HT-29 (cell line): ENCODE results near the gene SPO11. TPM values are rescaled to one million over a fixed set of nuclear protein-coding genes. Genes with fewer than 3 reads are reported as not detected.

Experiments
- DNase-seq: peaks from one replicate; pipeline ENCODE4 v3.0.0-alpha.2; 2015; ENCODE audit warnings: low spot score
- total RNA-seq: library from RNA; depleted of rRNA; stranded (reverse); fragments of >200 nt; shearing (Covaris generic); gene quantifications from 2 replicates; pipeline ENCODE4 v1.2.3, GENCODE V29; 2014; rRNA removed

SPO11 gene, protein sequence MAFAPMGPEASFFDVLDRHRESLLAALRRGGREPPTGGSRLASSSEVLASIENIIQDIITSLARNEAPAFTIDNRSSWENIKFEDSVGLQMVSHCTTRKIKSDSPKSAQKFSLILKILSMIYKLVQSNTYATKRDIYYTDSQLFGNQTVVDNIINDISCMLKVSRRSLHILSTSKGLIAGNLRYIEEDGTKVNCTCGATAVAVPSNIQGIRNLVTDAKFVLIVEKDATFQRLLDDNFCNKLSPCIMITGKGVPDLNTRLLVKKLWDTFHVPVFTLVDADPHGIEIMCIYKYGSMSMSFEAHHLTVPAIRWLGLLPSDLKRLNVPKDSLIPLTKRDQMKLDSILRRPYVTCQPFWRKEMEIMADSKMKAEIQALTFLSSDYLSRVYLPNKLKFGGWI
- total RNA-seq = not detected in 2 replicates

DNA sequence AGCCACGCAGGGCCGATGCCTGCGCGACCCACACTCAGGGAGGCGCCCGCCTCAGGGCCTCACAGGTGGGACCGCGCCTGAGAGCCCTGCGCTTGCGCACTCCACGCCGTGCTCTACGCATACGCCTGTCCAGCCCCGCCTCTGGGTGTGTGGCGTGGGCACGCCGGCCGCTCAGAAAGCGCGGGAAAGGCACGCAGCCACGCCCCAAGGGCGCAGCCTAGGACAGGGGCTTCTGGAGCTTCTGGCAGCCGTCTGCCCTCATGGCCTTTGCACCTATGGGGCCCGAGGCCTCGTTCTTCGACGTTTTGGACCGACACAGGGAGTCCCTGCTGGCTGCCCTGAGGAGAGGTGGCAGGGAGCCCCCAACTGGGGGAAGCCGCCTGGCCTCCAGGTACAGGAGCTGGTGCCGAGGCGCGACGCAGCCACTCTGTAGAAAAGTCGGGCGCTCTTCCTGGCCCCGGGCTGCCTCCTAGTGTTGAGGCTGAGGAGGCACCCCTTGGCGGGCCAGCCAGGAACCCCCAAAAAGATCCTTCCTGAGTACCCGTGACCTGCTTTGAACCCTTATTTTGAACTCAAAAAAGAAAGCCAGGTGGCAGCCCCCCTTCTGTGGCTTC is at the start of gene SPO11:
Gene SPO11, plus strand, starts transcription at position 196 of the 614 bp plus-strand sequence. Its CDS starts 65 bp downstream, at position 261.
- no peak for DNase-seq

DNA sequence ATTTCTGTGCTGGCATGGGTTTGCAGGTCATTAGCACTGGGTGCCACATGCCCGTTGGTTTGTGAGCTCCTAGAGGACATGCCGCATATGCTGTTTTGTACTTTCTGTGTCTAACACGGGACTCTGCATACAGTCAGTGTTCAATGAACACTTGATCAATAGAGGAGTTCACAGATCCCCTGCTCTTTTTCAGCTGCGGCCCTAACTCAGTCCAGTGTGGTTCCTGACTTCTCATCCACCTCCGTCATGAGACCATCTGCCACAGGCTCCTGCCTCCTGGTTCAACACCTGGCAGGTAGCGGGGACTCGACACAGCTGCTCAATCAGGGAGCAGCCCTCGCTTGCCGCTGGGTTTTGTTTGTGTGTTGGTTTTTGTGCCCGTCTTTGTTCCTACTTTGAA is 49.4 kb upstream of the SPO11 start:
- DNase-seq = no peak

DNA sequence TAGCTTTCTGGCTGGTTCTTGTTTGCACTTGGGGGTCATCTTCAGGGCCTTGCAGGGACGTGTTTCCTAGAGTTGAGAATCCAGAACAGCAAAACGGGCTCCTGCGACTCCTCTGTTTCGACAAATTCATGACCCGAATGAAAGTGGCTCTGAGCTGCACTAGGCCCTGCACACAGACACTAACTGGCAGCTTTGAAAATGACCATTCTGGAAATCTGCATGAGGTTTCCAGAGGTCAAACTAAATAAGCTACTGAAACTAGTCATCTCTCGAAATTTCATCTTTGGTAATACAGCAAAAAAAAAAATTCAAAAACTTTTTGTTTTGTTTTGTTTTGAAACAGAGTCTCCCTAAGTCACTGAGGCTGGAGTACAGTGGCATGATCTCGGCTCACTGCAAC is 47.7 kb upstream of the SPO11 start:
- DNase-seq = no peak

DNA sequence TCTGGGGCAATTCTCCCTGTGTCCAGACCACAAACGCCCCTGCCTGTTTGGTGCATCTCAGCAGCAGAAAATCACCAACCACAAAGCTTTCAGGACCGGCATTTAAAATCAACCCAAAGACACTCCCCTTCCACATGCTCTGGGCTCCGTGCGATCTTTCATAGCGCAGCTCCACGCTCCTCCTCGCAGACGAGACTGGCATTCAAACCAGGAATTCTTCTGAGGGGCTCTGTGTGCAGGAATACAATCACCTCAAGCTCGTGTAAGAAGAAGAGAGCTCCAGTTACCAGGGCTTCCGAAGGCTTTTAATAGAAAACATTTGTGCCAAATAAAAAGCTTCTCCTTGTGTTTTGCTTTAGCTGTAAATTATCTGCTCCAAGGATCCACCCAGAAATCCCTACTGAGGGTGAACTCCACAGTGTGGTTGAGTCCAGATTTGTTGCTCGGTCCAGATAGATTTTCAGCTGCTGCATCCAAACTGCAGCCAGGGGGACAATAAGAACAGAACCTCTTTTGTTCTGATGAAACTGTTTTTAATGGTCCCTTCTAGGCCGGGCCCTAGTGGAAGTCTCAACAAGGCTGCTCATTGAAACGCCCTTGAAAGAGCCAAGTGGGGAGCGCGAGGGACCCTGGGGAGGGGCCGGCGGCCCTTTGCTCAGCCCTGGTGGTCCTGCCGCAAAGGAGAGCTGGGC is 46.8 kb upstream of the SPO11 start:
- no peak for DNase-seq

DNA sequence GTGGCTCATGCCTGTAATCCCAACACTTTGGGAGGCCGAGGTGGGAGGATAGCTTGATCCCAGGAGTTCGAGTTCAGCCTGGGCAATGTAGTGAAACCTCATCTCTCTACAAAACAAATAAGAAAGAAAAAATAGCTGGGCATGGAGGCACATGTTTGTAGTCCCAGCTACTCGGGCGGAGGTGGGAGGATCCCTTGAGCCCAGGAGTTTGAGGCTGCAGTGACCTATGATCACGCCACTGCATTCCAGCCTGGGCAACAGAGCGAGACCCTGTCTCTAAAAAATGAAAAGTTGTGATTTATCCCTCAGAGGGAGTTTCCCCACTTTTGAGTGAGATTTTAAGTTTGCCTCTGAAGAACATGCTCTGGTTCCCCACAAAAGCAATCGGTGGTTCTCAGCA is 45.7 kb upstream of the SPO11 start:
- DNase-seq = no peak

DNA sequence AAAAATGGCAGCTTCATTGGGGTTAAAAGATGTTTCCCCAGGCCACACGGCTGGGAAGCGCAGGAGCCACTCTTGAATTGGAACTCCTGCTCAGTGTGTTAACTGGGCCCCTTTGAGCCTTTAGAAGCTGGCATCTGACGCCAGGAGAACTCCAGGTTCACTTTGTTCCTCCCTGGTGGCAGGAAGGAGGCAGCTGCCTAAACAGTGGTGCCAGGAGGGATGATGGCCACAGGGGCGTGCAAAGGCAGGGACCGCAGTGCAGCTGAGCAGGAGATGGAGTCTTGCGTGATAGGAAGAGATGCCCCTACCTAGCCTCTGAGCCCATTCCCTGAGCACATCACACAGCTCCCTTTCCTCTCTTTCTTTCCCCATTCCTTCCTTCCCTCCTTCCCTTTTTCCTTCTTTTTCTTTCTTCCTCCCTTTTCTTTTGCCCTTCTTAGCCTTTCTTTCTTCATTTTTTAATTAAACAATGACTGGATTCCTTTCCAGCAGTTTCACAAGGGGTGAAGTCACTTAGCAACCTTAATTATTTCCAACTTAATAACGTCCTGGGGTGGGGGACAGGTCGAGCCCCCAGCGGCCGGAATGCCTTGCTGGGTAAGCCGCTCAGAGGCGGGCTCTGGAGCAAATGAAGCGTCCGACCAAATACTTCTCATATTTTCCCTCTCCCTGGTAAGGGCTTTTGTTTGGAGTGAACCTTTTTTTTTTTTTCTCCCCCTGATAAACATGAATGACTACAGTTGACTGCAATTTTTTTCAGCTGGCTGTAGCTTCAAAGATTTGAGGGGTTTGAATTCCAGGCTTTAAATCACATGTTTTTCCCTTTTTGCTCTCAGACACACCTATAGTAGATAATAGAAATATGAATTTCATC is 42.4 kb upstream of the SPO11 start:
- no peak for DNase-seq

DNA sequence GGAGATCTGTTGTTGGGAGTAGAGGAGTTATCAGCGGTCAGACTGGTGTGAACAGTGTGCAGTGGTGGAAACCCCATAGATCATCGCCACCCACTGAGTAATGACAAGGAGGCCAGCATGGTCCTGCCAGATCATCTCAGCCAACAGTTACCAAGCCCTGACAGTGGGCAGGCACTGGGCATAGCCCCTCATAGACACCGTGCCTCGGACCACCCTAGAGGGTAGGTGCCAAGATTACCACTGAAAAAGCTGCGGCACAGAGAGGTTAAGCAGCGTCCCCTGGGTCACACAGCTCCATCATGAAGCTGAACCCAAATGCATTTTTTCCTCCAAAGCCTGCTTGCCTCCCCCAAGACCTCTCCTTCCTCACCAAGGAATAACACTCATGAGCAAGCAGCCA is 41.7 kb upstream of the SPO11 start:
- no peak for DNase-seq

DNA sequence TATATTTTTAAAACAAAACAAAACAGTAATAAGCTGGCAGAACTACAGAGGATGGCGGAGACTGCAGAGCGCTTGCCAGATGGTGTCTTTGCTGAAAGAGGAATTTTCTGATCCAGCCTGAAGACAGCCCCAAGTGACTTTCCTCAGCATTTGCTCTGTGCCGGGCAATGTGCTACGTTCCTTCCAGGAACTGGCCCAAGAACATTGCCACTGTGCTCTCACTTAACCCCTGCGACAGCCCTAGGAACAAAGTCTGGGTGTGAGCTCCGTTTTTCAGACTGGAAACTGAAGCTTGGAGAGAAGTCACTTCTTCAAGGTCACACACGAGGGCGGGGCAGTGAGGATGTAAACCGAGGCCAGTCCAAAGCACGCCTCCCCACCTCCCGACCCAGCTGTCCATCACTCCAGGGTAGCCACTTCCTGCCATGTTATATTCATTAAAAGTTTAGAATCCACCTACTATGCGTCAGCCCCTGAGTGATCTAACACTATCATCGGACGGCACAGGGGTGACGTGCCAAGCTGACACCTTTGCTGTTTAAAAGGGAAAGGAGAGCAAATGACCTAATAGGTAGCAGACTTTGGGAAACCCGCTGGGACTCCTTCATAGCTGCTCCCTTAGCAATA is 40.8 kb upstream of the SPO11 start:
- no peak for DNase-seq

DNA sequence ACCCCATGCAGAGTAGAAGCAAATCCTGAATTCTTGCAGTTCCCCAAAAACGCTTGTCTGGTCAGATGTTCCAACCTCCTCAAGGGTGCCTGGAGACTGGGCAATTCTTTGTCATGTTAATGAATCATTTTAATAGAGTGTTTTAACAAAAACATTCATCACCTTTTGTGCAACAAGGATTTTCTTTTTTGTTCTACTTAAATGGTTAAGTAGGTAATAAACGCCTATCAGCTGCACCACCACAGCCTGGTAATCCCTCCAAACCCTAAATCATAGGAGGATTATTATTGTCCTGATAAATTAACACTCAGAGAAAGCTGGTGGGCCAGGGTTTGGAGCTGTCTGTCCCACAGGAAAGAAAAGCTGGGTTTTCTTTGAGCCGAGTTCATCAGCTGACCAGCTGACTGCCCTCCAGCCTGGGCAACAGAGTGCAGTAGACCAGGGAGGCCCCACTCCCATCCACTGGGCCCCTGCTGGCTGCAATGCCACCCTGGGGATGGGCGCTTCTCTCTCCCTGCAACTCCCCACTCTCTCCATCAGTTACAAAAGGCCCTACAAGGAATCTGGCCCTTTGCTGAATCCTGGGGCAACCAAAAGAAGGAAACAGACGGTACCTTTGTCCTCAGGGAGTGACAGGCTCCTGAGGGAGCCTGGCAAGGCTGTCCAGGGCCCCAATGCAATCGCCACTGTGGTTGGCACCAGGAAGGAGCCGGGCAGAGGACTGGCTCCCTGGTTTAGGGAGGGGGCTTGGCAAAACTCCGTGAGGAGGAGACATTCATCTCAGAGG is 40.0 kb upstream of the SPO11 start:
- no peak for DNase-seq

DNA sequence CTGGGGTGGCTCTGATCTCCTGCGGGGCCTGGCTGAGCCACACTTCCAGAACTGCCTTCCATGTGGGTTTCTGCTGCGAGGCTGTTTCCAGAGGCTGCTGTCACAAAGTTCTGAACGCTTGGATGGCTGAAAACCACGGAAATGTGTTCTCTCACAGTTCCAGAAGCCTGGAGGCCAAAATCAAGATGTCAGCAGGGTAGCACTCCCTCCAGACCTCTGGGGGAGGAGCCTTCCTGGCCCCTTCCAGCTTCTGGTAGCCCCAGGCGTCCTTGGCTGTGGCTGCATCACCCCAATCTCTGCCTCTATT is 39.5 kb upstream of the SPO11 start:
- DNase-seq = no peak

DNA sequence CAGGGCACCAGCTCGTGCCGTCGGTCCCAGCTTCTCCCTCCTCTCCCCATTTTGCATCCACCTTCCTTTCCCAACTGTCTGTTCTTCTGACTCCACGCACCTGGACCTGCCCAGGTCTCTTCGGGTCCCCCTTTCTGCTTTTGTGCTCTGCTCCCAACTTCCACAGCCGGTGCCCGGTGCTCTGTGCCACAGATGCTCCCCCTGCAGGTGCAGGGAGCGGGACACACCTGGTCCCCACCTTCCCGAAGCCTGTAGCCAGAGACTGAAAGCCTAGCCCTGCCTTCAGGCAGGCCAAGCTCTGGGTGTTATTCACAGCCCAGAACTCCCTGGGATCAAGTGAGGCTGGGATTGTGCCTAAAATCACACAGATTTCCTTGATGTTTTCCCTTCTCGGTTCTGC is 38.6 kb upstream of the SPO11 start:
- peak; percentile 32 for DNase-seq

DNA sequence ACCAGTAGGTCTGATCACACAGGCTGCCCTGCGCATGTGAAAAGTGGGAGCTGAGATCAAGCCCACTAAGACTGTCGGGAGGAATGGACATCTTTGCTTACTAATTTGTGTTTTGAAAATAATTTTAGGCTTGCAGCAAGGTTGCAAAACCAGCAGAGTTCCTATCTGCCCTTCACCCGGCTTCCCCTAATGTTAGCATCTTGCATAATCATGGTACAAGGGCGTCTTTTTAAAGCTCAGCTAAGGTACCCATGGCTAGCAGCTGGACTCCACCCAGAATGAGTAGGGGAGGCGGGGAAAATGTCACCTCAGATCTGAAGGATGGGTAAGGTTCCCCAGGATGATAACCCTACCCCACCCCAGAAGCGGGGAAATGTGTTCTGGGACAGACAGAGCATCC is 37.9 kb upstream of the SPO11 start:
- no peak for DNase-seq

DNA sequence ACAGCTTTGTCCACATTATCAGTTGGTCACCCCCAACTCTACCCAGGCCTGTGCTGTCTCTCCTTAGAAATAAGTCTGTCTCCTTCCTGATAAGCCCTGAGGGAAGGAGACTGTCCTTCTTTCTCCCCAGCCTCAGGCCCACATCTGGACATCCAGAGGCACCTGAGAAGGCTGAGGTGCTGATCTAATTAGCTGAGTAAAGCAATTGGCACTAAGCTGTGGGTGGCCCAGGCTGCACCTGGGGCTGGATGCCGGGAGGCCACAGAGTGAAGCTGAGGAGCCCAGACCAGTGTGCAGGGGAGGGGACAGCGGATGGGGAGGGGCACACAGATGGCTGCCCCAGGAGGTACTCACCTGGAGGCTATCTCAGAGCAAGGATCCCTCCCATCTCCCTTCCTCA is 37.0 kb upstream of the SPO11 start:
- DNase-seq = no peak

DNA sequence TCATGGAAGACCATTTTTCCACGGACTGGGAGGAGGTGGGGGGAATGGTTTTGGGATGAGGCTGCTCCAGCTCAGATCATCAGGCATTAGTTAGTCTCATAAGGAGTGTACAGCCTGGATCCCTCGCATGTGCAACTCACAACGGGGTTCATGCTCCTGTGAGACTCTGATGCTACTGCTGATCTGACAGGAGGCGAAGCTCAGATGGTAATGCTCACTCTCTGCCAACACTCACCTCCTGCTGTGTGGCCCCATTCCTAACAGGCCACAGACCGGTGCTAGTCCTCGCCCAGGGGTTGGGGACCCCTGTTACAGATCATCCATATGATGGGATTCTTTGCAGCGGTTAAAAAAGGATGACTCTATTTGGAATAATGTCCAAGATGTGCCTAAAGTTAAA is 35.6 kb upstream of the SPO11 start:
- no peak for DNase-seq

DNA sequence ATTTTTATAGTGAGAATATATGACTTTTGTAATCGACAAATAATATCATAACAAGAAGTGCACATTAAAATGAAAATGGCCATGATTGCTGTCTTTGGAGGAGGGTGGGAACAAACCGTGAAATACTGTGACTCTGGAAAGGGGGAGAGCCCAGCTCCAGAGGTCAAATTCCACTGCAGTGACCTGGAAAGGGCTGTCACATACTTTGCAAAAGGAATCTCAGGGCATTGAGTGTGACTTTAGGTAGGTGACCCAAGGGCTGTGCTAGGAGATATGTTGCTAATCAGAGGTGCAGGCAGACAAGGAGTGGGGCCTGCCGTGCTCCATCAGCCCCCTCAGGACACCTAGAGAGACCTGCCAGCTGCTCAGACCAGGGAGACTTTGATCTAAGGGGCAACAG is 35.1 kb upstream of the SPO11 start:
- DNase-seq = no peak

DNA sequence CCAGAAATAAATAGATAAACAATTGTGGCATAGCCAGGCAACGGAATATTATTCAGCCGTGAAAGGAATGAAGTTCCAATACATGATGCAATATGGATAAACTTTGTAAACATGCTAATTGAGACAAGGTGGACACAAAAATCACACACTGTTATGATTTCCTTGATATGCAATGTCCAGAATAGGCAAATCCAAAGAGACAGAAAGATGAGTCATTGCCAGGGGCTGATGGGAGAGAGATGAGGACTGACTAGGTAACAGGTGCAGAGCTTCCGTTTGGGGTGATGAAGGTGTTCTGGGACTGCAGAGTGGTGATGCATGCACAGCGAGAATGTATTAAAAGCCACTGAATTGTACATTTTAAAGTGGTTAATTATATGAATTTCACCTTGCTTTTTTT is 31.1 kb upstream of the SPO11 start:
- no peak for DNase-seq

DNA sequence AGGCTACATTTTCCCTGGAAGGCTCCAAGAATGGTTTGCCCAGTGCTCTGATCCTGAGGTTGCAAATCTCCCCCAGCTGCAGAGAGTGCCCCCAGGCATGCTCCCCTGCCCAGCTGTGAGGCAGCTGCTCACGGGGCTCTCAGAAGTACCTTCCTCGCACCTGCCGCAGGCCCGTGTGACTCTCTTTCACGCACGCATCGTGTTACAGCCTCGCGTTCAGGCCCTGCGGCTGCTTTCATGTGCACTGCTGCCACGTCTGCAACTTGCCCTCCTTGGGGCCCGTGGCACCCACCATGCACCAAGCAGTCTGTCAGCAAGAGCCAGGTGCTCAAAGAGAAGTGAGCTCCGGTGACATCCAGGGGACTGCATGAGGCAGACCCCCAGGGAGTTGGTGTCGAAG is 28.6 kb upstream of the SPO11 start:
- DNase-seq = no peak

DNA sequence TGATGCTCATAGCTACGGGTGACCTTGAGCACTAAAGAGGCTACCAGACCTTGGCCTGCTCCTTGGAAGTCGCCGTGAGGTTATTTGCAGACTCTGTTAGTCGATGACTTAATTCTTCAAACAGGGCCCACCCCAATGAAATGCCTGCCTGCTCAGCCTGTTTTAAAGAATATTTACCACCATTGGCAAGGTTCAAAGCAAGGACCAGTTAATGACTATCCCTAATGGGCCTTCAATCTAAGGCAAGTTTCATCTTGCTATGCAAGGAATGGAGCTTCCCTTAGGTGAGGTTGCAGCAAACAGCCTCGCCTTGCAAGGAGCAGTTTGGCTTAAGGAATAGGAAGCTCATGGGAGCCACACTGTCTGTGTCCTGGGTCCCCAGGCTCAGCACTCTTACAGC is 22.9 kb upstream of the SPO11 start:
- no peak for DNase-seq

DNA sequence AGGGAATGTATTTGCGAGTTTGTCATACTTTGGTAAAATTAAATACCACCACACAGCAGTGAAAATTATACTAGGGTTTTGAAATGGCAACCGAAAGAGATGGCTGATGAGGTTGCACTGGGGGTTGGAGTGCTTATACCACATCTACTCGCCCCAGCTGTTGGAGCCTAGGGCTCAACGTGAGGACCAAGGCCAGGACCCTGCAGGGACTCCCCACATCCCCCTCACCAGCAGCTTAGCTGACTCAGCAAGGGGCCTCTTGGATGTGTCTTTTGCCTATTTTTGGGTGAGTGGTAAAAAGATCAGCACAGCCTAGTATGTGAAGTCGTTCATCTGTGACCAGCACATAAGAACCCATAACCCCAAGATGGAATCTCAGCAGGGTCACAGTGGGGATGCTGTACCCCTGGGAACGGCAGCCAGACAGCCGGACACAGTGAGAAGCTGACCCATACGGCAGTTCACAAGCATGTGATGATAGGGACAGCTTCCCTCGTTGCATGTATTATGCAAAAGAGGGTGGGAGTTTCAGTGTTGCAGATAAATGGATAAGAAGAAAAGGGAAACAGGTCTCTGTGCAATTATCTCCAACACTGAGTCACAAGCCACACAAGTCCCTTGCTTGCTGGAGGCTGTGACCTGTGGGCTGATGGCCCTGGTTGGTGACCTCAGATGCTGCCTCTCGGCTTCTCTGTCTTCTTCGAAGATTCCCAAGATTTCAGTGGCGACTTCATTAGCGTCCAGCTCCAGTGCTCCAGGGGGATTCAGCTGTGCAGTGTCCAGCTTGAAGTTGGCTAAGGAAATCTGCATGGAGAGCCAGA is 20.9 kb upstream of the SPO11 start:
- no peak for DNase-seq
